K562 (cell line): ENCODE measurements around the gene NKAPL. TPM values are rescaled to one million over a fixed set of nuclear protein-coding genes. Genes with fewer than 3 reads are reported as not detected.

ENCODE experiments used
- ARID3B ChIP-seq: fragments of 250-450 bp; sonication (Bioruptor Pico); IDR thresholded peaks from 2 replicates; pipeline ENCODE4 v1.4.0; 2020; ENCODE audit warnings: borderline replicate concordance
- CEBPB ChIP-seq: fragments of 450-650 bp; IDR thresholded peaks from 2 replicates; pipeline ENCODE4 v1.6.1; 2016; ENCODE audit warnings: missing genetic modification characterization, missing compliant biosample characterization
- ESRRA ChIP-seq: fragments of 450-650 bp; IDR thresholded peaks from 2 replicates; pipeline ENCODE4 v1.6.1; 2014; ENCODE audit warnings: low read depth, mild to moderate bottlenecking, moderate library complexity, borderline replicate concordance
- RCOR1 ChIP-seq, 2 experiments: IDR thresholded peaks; 2 replicates each; pipeline ENCODE4 v1.6.1; 2012; ENCODE audit warnings: low read depth in 2 of 2, low read length in 2 of 2, borderline replicate concordance in 1 of 2, improper control_type of control experiment in 1 of 2
- TRIM24 ChIP-seq, 2 experiments: fragments of 450-650 bp; IDR thresholded peaks; 2 replicates each; pipeline ENCODE4 v1.6.1; 2016
- ZBTB1 ChIP-seq: sonication (generic); formaldehyde crosslinking; IDR thresholded peaks from 2 replicates; pipeline ENCODE4 v1.8.1; 2023; ENCODE audit warnings: missing genetic modification reagents, low read depth, mild to moderate bottlenecking, borderline replicate concordance
- ZBTB11 ChIP-seq, 3 experiments: fragments of 200-800 bp in 1 of 3; fragments of 250-450 bp in 1 of 3; fragments of 450-650 bp in 1 of 3; sonication (Bioruptor Pico) in 1 of 3; sonication (Bioruptor generic) in 1 of 3; formaldehyde crosslinking in 1 of 3; IDR thresholded peaks; 2 replicates each; pipeline versions ENCODE4 v1.6.1 to v1.8.0; 2016 to 2022; ENCODE audit warnings: mild to moderate bottlenecking in 2 of 3, missing genetic modification characterization in 2 of 3, missing compliant biosample characterization in 1 of 3, moderate library complexity in 1 of 3
- ZFP1 ChIP-seq: fragments of 450-650 bp; formaldehyde crosslinking; IDR thresholded peaks from 2 replicates; pipeline ENCODE4 v1.4.0; 2020; ENCODE audit warnings: mild to moderate bottlenecking, mixed read lengths
- ZFX ChIP-seq: sonication (generic); formaldehyde crosslinking; IDR thresholded peaks from 2 replicates; pipeline ENCODE4 v1.8.0; 2022; ENCODE audit warnings: mild to moderate bottlenecking, missing genetic modification reagents, moderate library complexity
- ZNF609 ChIP-seq: sonication (generic); formaldehyde crosslinking; IDR thresholded peaks from 2 replicates; pipeline ENCODE4 v1.8.1; 2023; ENCODE audit warnings: missing genetic modification reagents, mild to moderate bottlenecking, borderline replicate concordance
- ZNF717 ChIP-seq: fragments of 250-450 bp; sonication (Bioruptor Pico); IDR thresholded peaks from 2 replicates; pipeline ENCODE4 v1.5.0; 2021
- polyA plus RNA-seq, 8 experiments: library from polyadenylated mRNA; depleted of rRNA in 4 of 8; stranded (reverse) in 5 of 8; unstranded in 3 of 8; fragments of >200 nt; fragmentation: Nextera tagmentation in 2 of 8; fragmentation: Illumina TruSeq in 1 of 8; extraction: Ambion mirVana in 2 of 8; extraction: Trizol in 1 of 8; gene quantifications; 2 replicates each; pipeline versions ENCODE4 v1.2.1 to v1.2.3, GENCODE V29; 2011 to 2014; ENCODE audit warnings: inconsistent platforms in 1 of 8, missing spikeins in 1 of 8
- total RNA-seq, 7 experiments: library from RNA; depleted of rRNA in 6 of 7; stranded (reverse); fragments of >200 nt in 6 of 7; fragmentation: Illumina TruSeq in 2 of 7; extraction: Trizol in 2 of 7; gene quantifications; 2 replicates each; pipeline versions ENCODE4 v1.2.1 to v1.2.3, GENCODE V29; 2011 to 2021; ENCODE audit warnings: low replicate concordance in 1 of 7
- TF ChIP-seq, protein P1 (sequence below): fragments of 250-450 bp; sonication (Bioruptor Pico); IDR thresholded peaks from 2 replicates; pipeline ENCODE4 v1.5.0; 2022; ENCODE audit warnings: mild to moderate bottlenecking

NKAPL gene
- total and polyA plus RNA-seq, 9 of the 15 experiments (the other 6 are each of a cell fraction or from before 2014, with no cell fraction given) = not detected

DNA sequence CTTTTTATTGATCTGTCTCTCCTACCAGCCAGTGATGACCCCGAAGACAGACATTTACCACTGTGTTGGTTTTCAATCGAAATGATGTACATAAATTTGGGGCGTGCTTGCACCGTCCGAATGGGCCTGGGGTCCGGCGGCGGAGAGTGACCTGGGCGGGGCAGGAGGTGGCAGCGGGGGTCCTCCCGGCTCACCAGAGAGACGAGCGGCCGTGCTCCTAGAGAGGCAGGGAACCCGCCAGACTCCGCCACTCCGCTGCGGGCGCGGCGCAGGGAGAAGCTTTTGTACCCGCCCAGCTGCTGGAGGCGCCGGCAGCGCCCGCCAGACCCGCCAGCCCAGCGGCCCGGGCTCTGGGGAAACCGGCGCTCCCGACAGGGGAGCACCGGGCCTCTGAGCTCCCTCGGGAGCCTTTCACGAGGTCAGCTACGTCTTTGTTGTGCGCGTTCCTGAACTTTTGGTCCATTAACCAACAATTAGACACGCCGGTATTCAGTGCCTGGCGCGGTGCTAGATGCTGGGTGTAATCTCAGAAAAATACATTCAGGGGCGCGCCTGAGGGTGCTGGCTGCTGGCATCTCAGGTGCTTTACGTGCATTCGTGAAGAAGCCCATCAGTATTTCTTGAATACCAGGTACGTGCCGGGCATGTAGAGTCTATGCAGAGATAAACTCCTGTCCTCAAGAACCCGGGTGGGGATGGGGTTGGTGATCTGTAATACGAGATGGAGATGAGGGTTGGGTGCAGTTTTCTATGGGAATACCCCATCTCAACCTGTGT lies 22.4 kb downstream of the NKAPL start, which contains the start of gene PGBD1 (continued):
- TF ChIP-seq ESRRA (peak; percentile 31; the same call in 1 of the 2 replicates), ZFX (CRISPR knock-in tag) (peak; percentile 74), ZNF609 (no peak; the same call in 1 of the 2 replicates), ARID3B (CRISPR knock-in tag) (no peak), ZNF717 (CRISPR knock-in tag) (no peak), ZBTB11 (CRISPR knock-in tag; IDR thresholded peaks at IDR 0.05) (peak in 1 of 3 experiments; percentile 80; a peak in 2 of 6 replicates), CEBPB (no peak), ZBTB1 (CRISPR knock-in tag) (no peak), RCOR1 (IDR thresholded peaks at IDR 0.05; ENCODE audit: borderline replicate concordance in 1 of 2, low read depth in 2 of 2, low read length in 2 of 2) (peak in 1 of 2 experiments; percentile 23; a peak in 1 of 4 replicates), ZFP1 (no peak), TRIM24 (IDR thresholded peaks at IDR 0.05) (no peak)
- TF ChIP-seq, protein P1, sequence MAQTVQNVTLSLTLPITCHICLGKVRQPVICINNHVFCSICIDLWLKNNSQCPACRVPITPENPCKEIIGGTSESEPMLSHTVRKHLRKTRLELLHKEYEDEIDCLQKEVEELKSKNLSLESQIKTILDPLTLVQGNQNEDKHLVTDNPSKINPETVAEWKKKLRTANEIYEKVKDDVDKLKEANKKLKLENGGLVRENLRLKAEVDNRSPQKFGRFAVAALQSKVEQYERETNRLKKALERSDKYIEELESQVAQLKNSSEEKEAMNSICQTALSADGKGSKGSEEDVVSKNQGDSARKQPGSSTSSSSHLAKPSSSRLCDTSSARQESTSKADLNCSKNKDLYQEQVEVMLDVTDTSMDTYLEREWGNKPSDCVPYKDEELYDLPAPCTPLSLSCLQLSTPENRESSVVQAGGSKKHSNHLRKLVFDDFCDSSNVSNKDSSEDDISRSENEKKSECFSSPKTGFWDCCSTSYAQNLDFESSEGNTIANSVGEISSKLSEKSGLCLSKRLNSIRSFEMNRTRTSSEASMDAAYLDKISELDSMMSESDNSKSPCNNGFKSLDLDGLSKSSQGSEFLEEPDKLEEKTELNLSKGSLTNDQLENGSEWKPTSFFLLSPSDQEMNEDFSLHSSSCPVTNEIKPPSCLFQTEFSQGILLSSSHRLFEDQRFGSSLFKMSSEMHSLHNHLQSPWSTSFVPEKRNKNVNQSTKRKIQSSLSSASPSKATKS (CRISPR knock-in tag) = no peak
